HCT116 (cell line): ENCODE data around the gene NELL1.

ENCODE experiments used
- EZH2 ChIP-seq: fragments of 200-600 bp; sonication (generic); IDR thresholded peaks from 2 replicates; pipeline ENCODE4 v1.6.1; 2017; ENCODE audit warnings: antibody characterized with exemption, mixed run types
- FOSL1 ChIP-seq: IDR thresholded peaks from 2 replicates; pipeline ENCODE4 v1.6.1; 2012; ENCODE audit warnings: low read depth
- JUND ChIP-seq: IDR thresholded peaks from 2 replicates; pipeline ENCODE4 v1.6.1; 2012
- POLR2A ChIP-seq: IDR thresholded peaks from 2 replicates; pipeline ENCODE4 v1.7.0; 2011; ENCODE audit warnings: borderline replicate concordance; ENCODE audit not compliant: insufficient read depth, insufficient read length; ENCODE audit errors: extremely low read depth
- POLR2AphosphoS5 ChIP-seq: IDR thresholded peaks from 2 replicates; pipeline ENCODE4 v1.6.1; 2011; ENCODE audit warnings: mild to moderate bottlenecking, low read depth, low read length, moderate library complexity
- RAD21 ChIP-seq: IDR thresholded peaks from 2 replicates; pipeline ENCODE4 v1.6.1; 2012; ENCODE audit warnings: low read depth, mild to moderate bottlenecking
- SIN3A ChIP-seq: IDR thresholded peaks from 2 replicates; pipeline ENCODE4 v1.6.1; 2012; ENCODE audit warnings: low read depth
- YY1 ChIP-seq: IDR thresholded peaks from 2 replicates; pipeline ENCODE4 v1.6.1; 2011; ENCODE audit warnings: low read length, low read depth, moderate library complexity, mild to moderate bottlenecking; ENCODE audit not compliant: insufficient replicate concordance; ENCODE audit errors: extremely low read depth
- ZNF274 ChIP-seq: fragments of 200-500 bp; sonication (Bioruptor generic); IDR thresholded peaks from 2 replicates; pipeline ENCODE4 v1.6.1; 2014; ENCODE audit warnings: mild to moderate bottlenecking, low read depth, low read length, inconsistent platforms
- TF ChIP-seq, protein P1 (sequence below), 3 experiments: fragments of 200-600 bp in 1 of 3; sonication (generic) in 1 of 3; IDR thresholded peaks in 2 of 3; conservative IDR thresholded peaks in 1 of 3; 2 replicates each; pipeline ENCODE4 v1.5.1; 2012 to 2017; ENCODE audit warnings: low read depth in 2 of 3, low read length in 2 of 3, antibody characterized with exemption in 1 of 3, borderline replicate concordance in 1 of 3, control low read depth in 1 of 3, mild to moderate bottlenecking in 1 of 3, mixed read lengths in 1 of 3, mixed run types in 1 of 3, moderate library complexity in 1 of 3; ENCODE audit not compliant: insufficient read depth in 1 of 3

GRCh38 chr11:21295508-21295907 lies 626.1 kb downstream of the NELL1 start:
- TF ChIP-seq POLR2A = no peak
- no peak for TF ChIP-seq EZH2
- TF ChIP-seq RAD21 = no peak
- TF ChIP-seq YY1 = no peak
- TF ChIP-seq, protein P1, sequence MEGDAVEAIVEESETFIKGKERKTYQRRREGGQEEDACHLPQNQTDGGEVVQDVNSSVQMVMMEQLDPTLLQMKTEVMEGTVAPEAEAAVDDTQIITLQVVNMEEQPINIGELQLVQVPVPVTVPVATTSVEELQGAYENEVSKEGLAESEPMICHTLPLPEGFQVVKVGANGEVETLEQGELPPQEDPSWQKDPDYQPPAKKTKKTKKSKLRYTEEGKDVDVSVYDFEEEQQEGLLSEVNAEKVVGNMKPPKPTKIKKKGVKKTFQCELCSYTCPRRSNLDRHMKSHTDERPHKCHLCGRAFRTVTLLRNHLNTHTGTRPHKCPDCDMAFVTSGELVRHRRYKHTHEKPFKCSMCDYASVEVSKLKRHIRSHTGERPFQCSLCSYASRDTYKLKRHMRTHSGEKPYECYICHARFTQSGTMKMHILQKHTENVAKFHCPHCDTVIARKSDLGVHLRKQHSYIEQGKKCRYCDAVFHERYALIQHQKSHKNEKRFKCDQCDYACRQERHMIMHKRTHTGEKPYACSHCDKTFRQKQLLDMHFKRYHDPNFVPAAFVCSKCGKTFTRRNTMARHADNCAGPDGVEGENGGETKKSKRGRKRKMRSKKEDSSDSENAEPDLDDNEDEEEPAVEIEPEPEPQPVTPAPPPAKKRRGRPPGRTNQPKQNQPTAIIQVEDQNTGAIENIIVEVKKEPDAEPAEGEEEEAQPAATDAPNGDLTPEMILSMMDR (IDR thresholded peaks at IDR 0.05 in 2 of 3, conservative IDR thresholded peaks at IDR 0.05 in 1 of 3; ENCODE audit: borderline replicate concordance in 1 of 3, insufficient read depth in 1 of 3, low read depth in 2 of 3, low read length in 2 of 3) = no peak
- TF ChIP-seq FOSL1 = no peak
- no peak for TF ChIP-seq ZNF274
- no peak for TF ChIP-seq JUND
- TF ChIP-seq POLR2AphosphoS5 = no peak
- no peak for TF ChIP-seq SIN3A
